IPS-20b (cell line): ENCODE results near the gene PTPRD.

Source experiments
- H3K27ac ChIP-seq: one replicate; pipeline ENCODE4 v1.5.1; 2013; ENCODE audit warnings: low read length
- H3K27me3 ChIP-seq: 2 replicates; pipeline ENCODE4 v1.6.1; 2013; ENCODE audit warnings: mild to moderate bottlenecking, low read length, inconsistent platforms; ENCODE audit not compliant: insufficient read depth
- H3K36me3 ChIP-seq: 2 replicates; pipeline ENCODE4 v1.6.1; 2013; ENCODE audit warnings: low read depth, mild to moderate bottlenecking, inconsistent platforms, low read length, moderate library complexity; ENCODE audit not compliant: insufficient read depth
- H3K4me1 ChIP-seq: 2 replicates; pipeline ENCODE4 v1.6.1; 2013; ENCODE audit warnings: mild to moderate bottlenecking, control low read depth, inconsistent platforms, low read length, moderate library complexity; ENCODE audit not compliant: insufficient read depth
- H3K4me3 ChIP-seq: 2 replicates; pipeline ENCODE4 v1.5.1; 2013; ENCODE audit warnings: mild to moderate bottlenecking, low read length, inconsistent platforms
- H3K9ac ChIP-seq: 2 replicates; pipeline ENCODE4 v1.6.1; 2013; ENCODE audit warnings: low read depth, mild to moderate bottlenecking, inconsistent platforms, low read length, moderate library complexity
- H3K9me3 ChIP-seq: 2 replicates; pipeline ENCODE4 v1.6.1; 2013; ENCODE audit warnings: mild to moderate bottlenecking, low read depth, low read length, inconsistent platforms; ENCODE audit not compliant: insufficient read depth

PTPRD gene

DNA sequence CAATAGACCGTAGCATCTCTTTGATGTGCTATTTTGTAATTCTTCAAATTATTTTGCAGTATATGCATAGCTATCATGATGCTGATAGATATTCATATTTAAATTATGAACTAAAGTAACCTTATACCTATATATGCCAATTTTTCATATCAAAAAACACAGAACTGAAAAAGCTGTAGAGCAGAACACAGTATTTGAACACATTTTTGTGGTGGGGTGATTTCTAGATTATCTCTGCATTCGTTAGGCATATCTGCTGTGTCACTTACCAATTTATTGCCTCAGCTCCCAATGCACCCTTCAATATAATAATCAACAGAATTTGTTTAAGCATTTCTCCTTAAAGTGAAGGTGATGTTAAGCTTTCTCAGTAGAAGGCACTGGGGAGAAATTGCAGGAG is 998.2 kb downstream of the PTPRD start:
- Histone ChIP-seq H3K27ac (no peak overlapping the region), H3K4me3 (no peak overlapping the region), H3K9me3 (no peaks in the 10 kb centered on the region), H3K36me3 (no peaks in the 10 kb centered on the region), H3K4me1 (no peaks in the 10 kb centered on the region), H3K9ac (no peak overlapping the region), H3K27me3 (no peaks in the 10 kb centered on the region)

GRCh38 chr9:9612755-9613154 is 1000.0 kb downstream of the PTPRD start:
- Histone ChIP-seq H3K27ac (no peak overlapping the region), H3K4me3 (no peak overlapping the region), H3K4me1 (no peaks in the 10 kb centered on the region), H3K27me3 (no peaks in the 10 kb centered on the region), H3K9me3 (no peaks in the 10 kb centered on the region), H3K36me3 (no peaks in the 10 kb centered on the region), H3K9ac (no peak overlapping the region)

DNA sequence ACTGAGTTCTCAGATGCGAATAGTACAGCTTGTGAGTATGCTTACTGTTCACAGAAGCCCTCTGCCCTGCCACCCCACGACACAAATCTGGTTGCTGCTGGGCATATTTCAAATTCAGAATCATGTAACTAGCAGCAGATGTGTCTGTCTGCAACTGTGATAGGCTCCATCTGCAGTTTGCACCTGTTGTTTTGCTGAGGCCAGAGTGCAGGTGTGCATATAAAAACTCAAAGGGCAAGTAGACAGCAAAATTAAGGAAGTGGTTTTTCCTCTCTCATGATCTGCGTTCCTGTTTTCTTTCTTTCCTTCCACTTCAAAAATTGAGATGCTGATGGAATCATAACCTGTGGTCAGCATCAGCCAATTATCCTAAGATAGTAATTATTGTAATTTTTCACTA is 1000.5 kb downstream of the PTPRD start:
- no peak overlapping the region for H3K27ac ChIP-seq
- no peaks in the 10 kb centered on the region for H3K27me3 ChIP-seq
- no peaks in the 10 kb centered on the region for H3K36me3 ChIP-seq
- no peak overlapping the region for H3K4me3 ChIP-seq
- H3K4me1 ChIP-seq = no peaks in the 10 kb centered on the region; the same call in 1 of the 2 replicates
- no peak overlapping the region for H3K9ac ChIP-seq
- no peaks in the 10 kb centered on the region for H3K9me3 ChIP-seq

GRCh38 chr9:9605681-9606080 is 1007.1 kb downstream of the PTPRD start:
- Histone ChIP-seq H3K27ac (no peak overlapping the region), H3K4me1 (peaks cover 7% of the 10 kb centered on the region; the same call in 1 of the 2 replicates), H3K9ac (no peak overlapping the region), H3K27me3 (no peaks in the 10 kb centered on the region), H3K9me3 (no peaks in the 10 kb centered on the region), H3K4me3 (no peak overlapping the region), H3K36me3 (no peaks in the 10 kb centered on the region)

- no peaks in the 10 kb centered on the region for H3K36me3 ChIP-seq
- H3K27me3 ChIP-seq = no peaks in the 10 kb centered on the region
- H3K27ac ChIP-seq = no peak overlapping the region
- H3K9ac ChIP-seq = no peak overlapping the region
- no peak overlapping the region for H3K4me3 ChIP-seq
- no peaks in the 10 kb centered on the region for H3K9me3 ChIP-seq
- H3K4me1 ChIP-seq = peaks cover 7% of the 10 kb centered on the region; the same call in 1 of the 2 replicates
Observed at GRCh38 chr9:9603345-9603744, 1009.5 kb downstream of the PTPRD start.

DNA sequence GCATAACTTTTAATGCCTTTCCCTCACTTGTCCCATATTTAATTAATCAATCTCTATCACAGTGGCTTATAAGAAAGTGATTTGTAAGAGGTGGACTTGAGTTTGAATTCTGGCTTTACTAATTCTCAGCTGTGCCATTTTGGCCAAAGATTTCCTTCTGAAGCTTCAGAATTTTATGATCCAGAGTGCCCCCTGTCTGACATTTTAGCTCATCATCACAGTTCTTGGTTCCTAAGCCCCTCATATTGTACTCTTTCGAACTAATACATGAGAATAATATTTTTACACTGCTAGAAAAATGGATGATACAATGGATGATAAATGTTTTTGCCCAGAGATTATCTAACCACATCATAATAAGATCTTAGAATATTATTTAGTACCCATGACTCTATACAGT is 1014.1 kb downstream of the PTPRD start:
- Histone ChIP-seq H3K9me3 (no peaks in the 10 kb centered on the region), H3K9ac (no peak overlapping the region), H3K4me3 (no peak overlapping the region), H3K36me3 (no peaks in the 10 kb centered on the region), H3K27me3 (no peaks in the 10 kb centered on the region), H3K4me1 (peaks cover 3% of the 10 kb centered on the region; the same call in 1 of the 2 replicates), H3K27ac (no peak overlapping the region)

- Histone ChIP-seq H3K4me3 (no peak overlapping the region), H3K27ac (no peak overlapping the region), H3K4me1 (peaks cover 8% of the 10 kb centered on the region; the same call in 1 of the 2 replicates), H3K9me3 (no peaks in the 10 kb centered on the region), H3K9ac (no peak overlapping the region), H3K27me3 (no peaks in the 10 kb centered on the region), H3K36me3 (no peaks in the 10 kb centered on the region)
Observed at GRCh38 chr9:9592104-9592503, 1020.7 kb downstream of the PTPRD start.

- H3K9ac ChIP-seq = no peak overlapping the region
- H3K27me3 ChIP-seq = no peaks in the 10 kb centered on the region
- peaks cover 5% of the 10 kb centered on the region; the same call in 1 of the 2 replicates for H3K4me1 ChIP-seq
- no peak overlapping the region for H3K4me3 ChIP-seq
- no peaks in the 10 kb centered on the region for H3K36me3 ChIP-seq
- H3K9me3 ChIP-seq = no peaks in the 10 kb centered on the region
- H3K27ac ChIP-seq = no peak overlapping the region
Observed at GRCh38 chr9:9585920-9586319, 1026.9 kb downstream of the PTPRD start.

- Histone ChIP-seq H3K9me3 (no peaks in the 10 kb centered on the region), H3K27me3 (no peaks in the 10 kb centered on the region), H3K4me3 (no peak overlapping the region), H3K27ac (no peak overlapping the region), H3K36me3 (no peaks in the 10 kb centered on the region), H3K4me1 (no peaks in the 10 kb centered on the region), H3K9ac (no peak overlapping the region)
Observed at GRCh38 chr9:9574080-9574479, 1038.7 kb downstream of the PTPRD start.

DNA sequence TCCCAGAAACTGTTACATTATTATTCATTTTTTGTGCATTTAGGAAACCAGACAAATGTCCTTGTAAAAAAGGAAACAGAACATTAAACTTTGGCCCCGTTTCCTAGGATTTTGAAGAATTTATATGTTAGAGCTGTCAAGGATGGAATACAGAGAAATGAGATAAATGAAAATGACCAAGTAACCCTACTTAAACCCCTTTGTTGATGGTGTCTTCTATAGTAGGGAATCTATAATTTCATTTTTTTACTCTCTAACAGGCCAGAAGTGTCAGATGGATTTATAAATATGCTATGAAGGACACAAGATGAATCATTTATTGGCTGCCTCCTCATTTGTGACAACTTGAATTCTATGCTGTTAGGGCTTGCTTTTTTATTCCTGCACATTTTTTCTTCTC is 1047.1 kb downstream of the PTPRD start:
- H3K4me1 ChIP-seq = no peaks in the 10 kb centered on the region
- H3K9me3 ChIP-seq = no peaks in the 10 kb centered on the region
- H3K27ac ChIP-seq = no peak overlapping the region
- no peak overlapping the region for H3K9ac ChIP-seq
- H3K4me3 ChIP-seq = no peak overlapping the region
- H3K36me3 ChIP-seq = no peaks in the 10 kb centered on the region
- H3K27me3 ChIP-seq = no peaks in the 10 kb centered on the region

DNA sequence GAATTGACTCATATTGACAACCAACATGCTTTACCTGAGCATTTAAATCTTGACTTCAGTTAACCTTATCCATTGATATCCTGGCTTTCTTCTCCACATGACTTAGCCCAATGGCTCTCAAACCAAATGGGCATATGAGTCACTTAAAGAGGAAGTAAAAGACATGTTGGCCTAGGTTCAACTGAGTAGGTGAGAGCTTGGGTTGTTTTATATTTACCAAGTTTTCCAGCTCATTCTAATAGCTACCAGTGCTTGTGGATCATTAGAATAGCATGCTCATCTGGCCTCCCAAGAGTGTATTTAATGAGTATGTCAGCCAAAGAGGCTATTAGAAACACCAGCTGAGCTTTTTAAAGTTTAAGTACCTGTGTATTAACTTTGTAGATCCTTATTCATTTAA is 1049.0 kb downstream of the PTPRD start:
- Histone ChIP-seq H3K27ac (no peak overlapping the region), H3K27me3 (no peaks in the 10 kb centered on the region), H3K4me3 (no peak overlapping the region), H3K9ac (no peak overlapping the region), H3K4me1 (no peaks in the 10 kb centered on the region), H3K9me3 (no peaks in the 10 kb centered on the region), H3K36me3 (no peaks in the 10 kb centered on the region)

DNA sequence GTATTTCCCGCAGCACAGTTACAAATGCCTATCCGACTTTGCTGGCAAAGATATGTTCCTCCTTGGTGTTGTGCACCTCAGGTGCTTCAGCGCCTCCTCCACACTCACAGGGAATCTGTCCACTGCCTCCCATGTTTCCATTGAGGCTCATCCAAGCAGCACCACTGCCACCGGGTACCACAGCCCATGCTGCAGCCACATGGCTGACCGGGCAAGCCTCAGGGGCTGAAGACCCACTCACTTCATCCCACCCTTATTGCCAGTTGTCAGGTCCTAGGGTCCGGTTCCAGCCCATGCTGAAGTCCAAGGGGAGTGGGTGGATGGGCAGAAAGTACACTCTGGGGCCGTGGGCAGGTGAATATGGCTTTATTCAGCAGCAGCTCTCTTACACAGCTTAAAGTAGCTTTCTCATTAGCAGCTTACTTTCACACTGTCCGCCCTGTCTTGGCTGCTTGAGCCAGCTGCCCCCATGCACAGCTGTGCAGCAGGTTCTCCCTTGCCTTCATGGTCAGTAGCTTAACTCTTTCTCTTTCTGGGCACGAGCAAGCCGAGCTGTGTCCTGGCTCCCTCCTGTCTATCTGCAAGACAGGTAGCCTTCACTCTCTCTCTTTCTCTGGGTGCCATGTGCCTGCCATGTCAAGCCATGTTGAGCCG is 1052.3 kb downstream of the PTPRD start:
- Histone ChIP-seq H3K9me3 (no peaks in the 10 kb centered on the region), H3K27me3 (no peaks in the 10 kb centered on the region), H3K4me1 (peaks cover 23% of the 10 kb centered on the region), H3K36me3 (no peaks in the 10 kb centered on the region), H3K9ac (no peak overlapping the region), H3K27ac (no peak overlapping the region), H3K4me3 (no peak overlapping the region)
